ENCODE measurements around the gene TBC1D8. TPM values are rescaled to one million over a fixed set of nuclear protein-coding genes. Genes with fewer than 3 reads are reported as not detected.

Gene TBC1D8
- total and polyA plus RNA-seq, 2 donors (not counting 1 experiment from before 2014, with no cell fraction given), result 1.7 to 15.7 TPM

DNA sequence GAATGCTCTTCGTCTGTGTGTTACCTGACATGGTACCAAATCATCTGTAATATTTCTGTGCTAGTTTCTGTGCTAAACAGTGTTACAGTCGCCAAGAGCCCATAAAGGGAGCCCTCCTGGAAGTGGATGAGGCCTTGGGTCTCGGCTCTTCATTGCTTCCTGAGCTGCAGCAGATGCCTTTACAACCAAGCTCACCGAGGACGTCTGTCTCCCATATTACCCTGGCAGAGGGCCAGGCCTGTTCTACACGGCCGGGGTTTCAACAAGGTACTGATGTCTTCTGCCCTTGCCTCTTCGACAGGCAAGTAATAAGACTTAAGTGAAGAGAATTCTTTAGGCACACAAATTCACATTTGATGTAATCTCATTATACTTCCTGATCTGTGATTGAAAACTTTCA lies 132.2 kb downstream of the TBC1D8 start:
- H3K4me1 ChIP-seq (ENCODE audit: control insufficient read depth in 2 of 2, insufficient read depth in 2 of 2, low read length in 2 of 2), result no peaks in the 10 kb centered on the region
- WGBS (ENCODE audit: insufficient coverage), result 95% methylated on average over 3 of the region's 8 CpGs
- ATAC-seq (ENCODE audit: low read depth) (no peak), DNase-seq (no peak)
- H3K9me3 ChIP-seq (ENCODE audit: control extremely low read depth in 1 of 3, control insufficient read depth in 2 of 3, insufficient read depth in 1 of 3, low read length in 2 of 3), result no peaks in the 10 kb centered on the region
- H3K27ac ChIP-seq (ENCODE audit: low read length in 2 of 2), result no peak overlapping the region
- TF ChIP-seq EZH2 (IDR thresholded peaks at IDR 0.05; ENCODE audit: borderline replicate concordance, insufficient read depth, low read depth, low read length, poor library complexity, severe bottlenecking), result no peak
- TF ChIP-seq, protein P1, sequence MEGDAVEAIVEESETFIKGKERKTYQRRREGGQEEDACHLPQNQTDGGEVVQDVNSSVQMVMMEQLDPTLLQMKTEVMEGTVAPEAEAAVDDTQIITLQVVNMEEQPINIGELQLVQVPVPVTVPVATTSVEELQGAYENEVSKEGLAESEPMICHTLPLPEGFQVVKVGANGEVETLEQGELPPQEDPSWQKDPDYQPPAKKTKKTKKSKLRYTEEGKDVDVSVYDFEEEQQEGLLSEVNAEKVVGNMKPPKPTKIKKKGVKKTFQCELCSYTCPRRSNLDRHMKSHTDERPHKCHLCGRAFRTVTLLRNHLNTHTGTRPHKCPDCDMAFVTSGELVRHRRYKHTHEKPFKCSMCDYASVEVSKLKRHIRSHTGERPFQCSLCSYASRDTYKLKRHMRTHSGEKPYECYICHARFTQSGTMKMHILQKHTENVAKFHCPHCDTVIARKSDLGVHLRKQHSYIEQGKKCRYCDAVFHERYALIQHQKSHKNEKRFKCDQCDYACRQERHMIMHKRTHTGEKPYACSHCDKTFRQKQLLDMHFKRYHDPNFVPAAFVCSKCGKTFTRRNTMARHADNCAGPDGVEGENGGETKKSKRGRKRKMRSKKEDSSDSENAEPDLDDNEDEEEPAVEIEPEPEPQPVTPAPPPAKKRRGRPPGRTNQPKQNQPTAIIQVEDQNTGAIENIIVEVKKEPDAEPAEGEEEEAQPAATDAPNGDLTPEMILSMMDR (IDR thresholded peaks at IDR 0.05), result no peak
- no peak overlapping the region for H3K4me3 Mint-ChIP-seq
- no peaks in the 10 kb centered on the region for H3K9me3 Mint-ChIP-seq (ENCODE audit: insufficient read depth)
- H3K27ac Mint-ChIP-seq, result no peak overlapping the region
- peaks cover 3% of the 10 kb centered on the region for H3K4me1 Mint-ChIP-seq
- CTCF ChIA-PET, result interaction anchor here (0.5 to 2.7 kb wide), 2 partner anchors 186 to 591 kb away, joined by 3 to 13 read pairs; no protein-coding TSS in a partner anchor
- no peak overlapping the region for H3K4me2 ChIP-seq (replicated peaks; ENCODE audit: low read depth, low read length, poor library complexity, severe bottlenecking)
- H3K27me3 Mint-ChIP-seq, result no peaks in the 10 kb centered on the region
- H3K27me3 ChIP-seq (replicated peaks in 1 of 4; ENCODE audit: control extremely low read depth in 1 of 4, control insufficient read depth in 3 of 4, insufficient read depth in 4 of 4, low read length in 3 of 4), result no peaks in the 10 kb centered on the region
- H3K36me3 ChIP-seq (replicated peaks in 1 of 2; ENCODE audit: control extremely low read depth in 1 of 2, control insufficient read depth in 1 of 2, extremely low read depth in 1 of 2, insufficient read depth in 2 of 2, low read length in 1 of 2), result peaks cover 3 to 8% of the 10 kb centered on the region in 2 experiments
- H3K79me2 ChIP-seq (ENCODE audit: control insufficient read depth, insufficient read depth, low read length), result no peaks in the 10 kb centered on the region
- H3K9ac ChIP-seq (ENCODE audit: low read length), result no peak overlapping the region
- H4K20me1 ChIP-seq (ENCODE audit: control insufficient read depth, insufficient read depth, low read length, poor library complexity, severe bottlenecking), result no peaks in the 10 kb centered on the region
- POLR2A ChIA-PET, result no interaction called here
- no peak overlapping the region for H2AFZ ChIP-seq (ENCODE audit: insufficient read depth, low read depth, low read length, poor library complexity, severe bottlenecking)
- H3K4me3 ChIP-seq (ENCODE audit: control extremely low read depth in 1 of 5, extremely low read depth in 1 of 5, insufficient read depth in 1 of 5, low read depth in 2 of 5, low read length in 4 of 5), result no peak overlapping the region
- intact Hi-C loops (cut with micrococcal nuclease), result loop anchor here (10.0 kb wide), 1 partner anchor 386 kb away; no protein-coding TSS in a partner anchor

DNA sequence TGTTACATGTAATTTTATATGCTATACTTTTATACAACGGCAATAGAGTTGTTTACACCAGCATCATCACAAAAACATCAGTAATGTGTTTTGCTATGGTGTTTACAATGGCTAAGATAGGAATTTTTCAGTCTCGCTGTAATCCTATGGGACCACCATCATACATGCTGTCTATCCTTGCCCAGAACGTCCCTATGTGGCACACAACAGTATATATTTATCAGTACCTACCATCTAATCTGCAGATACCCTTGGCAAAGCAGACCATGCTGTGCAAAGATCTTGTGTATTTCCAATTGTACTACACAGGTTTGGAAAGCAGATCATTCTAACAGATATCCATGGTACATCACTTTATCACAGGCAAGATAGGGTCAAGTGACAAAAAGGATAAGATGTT lies 133.8 kb downstream of the TBC1D8 start:
- no peak overlapping the region for H3K4me3 Mint-ChIP-seq
- intact Hi-C loops (cut with micrococcal nuclease), result loop anchor here (10.0 kb wide), 1 partner anchor 387 kb away; no protein-coding TSS in a partner anchor
- peaks cover 7% of the 10 kb centered on the region for H4K20me1 ChIP-seq (ENCODE audit: control insufficient read depth, insufficient read depth, low read length, poor library complexity, severe bottlenecking)
- no peaks in the 10 kb centered on the region for H3K4me1 Mint-ChIP-seq
- no peak overlapping the region for H3K27ac ChIP-seq (ENCODE audit: low read length in 2 of 2)
- no peak overlapping the region for H3K4me3 ChIP-seq (ENCODE audit: control extremely low read depth in 1 of 5, extremely low read depth in 1 of 5, insufficient read depth in 1 of 5, low read depth in 2 of 5, low read length in 4 of 5)
- ChIA-PET POLR2A (no interaction called here), CTCF (interaction anchor here (2.7 kb wide), 1 partner anchor 188 kb away, joined by 13 read pairs; no protein-coding TSS in a partner anchor)
- H3K79me2 ChIP-seq (ENCODE audit: control insufficient read depth, insufficient read depth, low read length), result no peaks in the 10 kb centered on the region
- no peaks in the 10 kb centered on the region for H3K27me3 Mint-ChIP-seq
- H3K4me1 ChIP-seq (ENCODE audit: control insufficient read depth in 2 of 2, insufficient read depth in 2 of 2, low read length in 2 of 2), result no peaks in the 10 kb centered on the region
- no peak overlapping the region for H2AFZ ChIP-seq (ENCODE audit: insufficient read depth, low read depth, low read length, poor library complexity, severe bottlenecking)
- H3K9me3 Mint-ChIP-seq (ENCODE audit: insufficient read depth), result no peaks in the 10 kb centered on the region
- TF ChIP-seq, protein P1 (IDR thresholded peaks at IDR 0.05), result no peak
- no peak for TF ChIP-seq EZH2 (IDR thresholded peaks at IDR 0.05; ENCODE audit: borderline replicate concordance, insufficient read depth, low read depth, low read length, poor library complexity, severe bottlenecking)
- H3K9ac ChIP-seq (ENCODE audit: low read length), result no peak overlapping the region
- H3K27me3 ChIP-seq (replicated peaks in 1 of 4; ENCODE audit: control extremely low read depth in 1 of 4, control insufficient read depth in 3 of 4, insufficient read depth in 4 of 4, low read length in 3 of 4), result no peaks in the 10 kb centered on the region
- peaks cover 6 to 7% of the 10 kb centered on the region in 2 experiments for H3K36me3 ChIP-seq (replicated peaks in 1 of 2; ENCODE audit: control extremely low read depth in 1 of 2, control insufficient read depth in 1 of 2, extremely low read depth in 1 of 2, insufficient read depth in 2 of 2, low read length in 1 of 2)
- DNase-seq (no peak), ATAC-seq (ENCODE audit: low read depth) (no peak)
- no CpG with 5 or more reads among the region's 3 CpGs for WGBS (ENCODE audit: insufficient coverage)
- no peak overlapping the region for H3K27ac Mint-ChIP-seq
- H3K9me3 ChIP-seq (ENCODE audit: control extremely low read depth in 1 of 3, control insufficient read depth in 2 of 3, insufficient read depth in 1 of 3, low read length in 2 of 3), result no peaks in the 10 kb centered on the region
- no peak overlapping the region for H3K4me2 ChIP-seq (replicated peaks; ENCODE audit: low read depth, low read length, poor library complexity, severe bottlenecking)

Data from B cell (primary cell).